ENCODE measurements around the gene EXOC6B. TPM values are rescaled to one million over a fixed set of nuclear protein-coding genes. Genes with fewer than 3 reads are reported as not detected.

Gene EXOC6B
- total RNA-seq, 1 donor from 2014 or later = 104 TPM

DNA sequence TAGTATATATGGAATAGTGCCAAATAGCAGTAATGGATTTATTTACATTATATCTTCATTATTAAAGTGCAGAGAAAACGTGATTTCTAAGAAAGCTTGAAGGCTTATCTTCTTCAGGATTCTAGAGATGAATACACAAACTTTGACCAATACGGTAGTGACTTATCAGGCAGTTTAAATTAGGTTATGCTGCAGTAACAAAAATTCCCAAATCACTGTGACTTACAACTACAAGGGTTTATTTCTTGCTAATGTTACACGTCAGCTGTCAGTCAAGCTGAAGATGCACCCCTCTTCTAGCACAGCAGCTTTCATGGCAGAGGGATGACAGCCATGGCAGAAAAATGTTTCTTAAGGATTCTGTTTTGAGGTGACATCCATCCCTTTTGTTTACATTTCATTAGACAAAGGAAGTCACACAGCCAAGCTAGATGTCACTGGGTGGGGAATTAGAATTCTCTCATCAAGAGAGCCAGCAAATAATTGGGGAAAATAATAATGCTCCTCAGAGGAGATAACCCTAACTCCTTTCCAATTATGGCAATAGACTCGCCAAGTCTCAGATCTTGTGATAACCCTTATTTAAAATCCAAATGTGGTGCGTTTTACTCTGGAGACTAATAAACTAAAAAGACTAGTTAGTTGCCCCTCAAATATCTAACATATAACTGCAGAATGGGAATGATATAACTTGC lies 409.9 kb downstream of the EXOC6B start:
- peaks cover 37% of the 10 kb centered on the region for H3K36me3 Mint-ChIP-seq
- H3K27me3 Mint-ChIP-seq (ENCODE audit: low read depth) = no peaks in the 10 kb centered on the region
- peaks cover 2% of the 10 kb centered on the region for H3K4me1 Mint-ChIP-seq
- no peak for DNase-seq (ENCODE audit: low spot score in 2 of 2, unreplicated experiment in 2 of 2)
- TF ChIP-seq, protein P1, sequence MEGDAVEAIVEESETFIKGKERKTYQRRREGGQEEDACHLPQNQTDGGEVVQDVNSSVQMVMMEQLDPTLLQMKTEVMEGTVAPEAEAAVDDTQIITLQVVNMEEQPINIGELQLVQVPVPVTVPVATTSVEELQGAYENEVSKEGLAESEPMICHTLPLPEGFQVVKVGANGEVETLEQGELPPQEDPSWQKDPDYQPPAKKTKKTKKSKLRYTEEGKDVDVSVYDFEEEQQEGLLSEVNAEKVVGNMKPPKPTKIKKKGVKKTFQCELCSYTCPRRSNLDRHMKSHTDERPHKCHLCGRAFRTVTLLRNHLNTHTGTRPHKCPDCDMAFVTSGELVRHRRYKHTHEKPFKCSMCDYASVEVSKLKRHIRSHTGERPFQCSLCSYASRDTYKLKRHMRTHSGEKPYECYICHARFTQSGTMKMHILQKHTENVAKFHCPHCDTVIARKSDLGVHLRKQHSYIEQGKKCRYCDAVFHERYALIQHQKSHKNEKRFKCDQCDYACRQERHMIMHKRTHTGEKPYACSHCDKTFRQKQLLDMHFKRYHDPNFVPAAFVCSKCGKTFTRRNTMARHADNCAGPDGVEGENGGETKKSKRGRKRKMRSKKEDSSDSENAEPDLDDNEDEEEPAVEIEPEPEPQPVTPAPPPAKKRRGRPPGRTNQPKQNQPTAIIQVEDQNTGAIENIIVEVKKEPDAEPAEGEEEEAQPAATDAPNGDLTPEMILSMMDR (IDR thresholded peaks at IDR 0.05; ENCODE audit: unreplicated experiment) = no peak
- H3K9me3 Mint-ChIP-seq = peaks cover 40% of the 10 kb centered on the region
- H3K27ac Mint-ChIP-seq = no peak overlapping the region
- no peak overlapping the region for H3K4me3 Mint-ChIP-seq

DNA sequence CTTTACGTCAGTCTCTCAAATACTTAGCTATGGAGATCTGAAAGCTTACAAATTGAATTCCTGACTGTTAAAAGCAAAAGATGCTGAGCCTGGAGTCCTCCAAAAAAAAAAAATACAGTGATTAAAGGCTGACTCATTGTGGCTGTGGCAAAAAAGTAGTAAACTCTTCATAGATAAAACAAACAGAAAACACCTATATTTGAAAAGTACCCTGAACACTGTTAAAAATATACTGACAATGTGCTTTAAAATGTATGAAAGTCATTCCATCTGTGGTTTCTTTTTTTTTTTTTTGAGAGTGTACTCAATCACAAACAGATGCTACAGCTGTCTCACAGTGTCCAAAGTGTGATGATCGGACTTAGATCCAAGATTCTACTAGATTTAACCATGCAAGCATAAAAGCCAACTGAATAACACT lies 410.6 kb downstream of the EXOC6B start:
- Mint-ChIP-seq H3K9me3 (peaks cover 37% of the 10 kb centered on the region), H3K4me3 (no peak overlapping the region), H3K36me3 (peaks cover 34% of the 10 kb centered on the region), H3K27me3 (ENCODE audit: low read depth) (no peaks in the 10 kb centered on the region), H3K27ac (peak overlapping the region; percentile 75), H3K4me1 (peaks cover 2% of the 10 kb centered on the region)
- TF ChIP-seq, protein P1 (IDR thresholded peaks at IDR 0.05; ENCODE audit: unreplicated experiment) = no peak
- no peak for DNase-seq (ENCODE audit: low spot score in 2 of 2, unreplicated experiment in 2 of 2)

DNA sequence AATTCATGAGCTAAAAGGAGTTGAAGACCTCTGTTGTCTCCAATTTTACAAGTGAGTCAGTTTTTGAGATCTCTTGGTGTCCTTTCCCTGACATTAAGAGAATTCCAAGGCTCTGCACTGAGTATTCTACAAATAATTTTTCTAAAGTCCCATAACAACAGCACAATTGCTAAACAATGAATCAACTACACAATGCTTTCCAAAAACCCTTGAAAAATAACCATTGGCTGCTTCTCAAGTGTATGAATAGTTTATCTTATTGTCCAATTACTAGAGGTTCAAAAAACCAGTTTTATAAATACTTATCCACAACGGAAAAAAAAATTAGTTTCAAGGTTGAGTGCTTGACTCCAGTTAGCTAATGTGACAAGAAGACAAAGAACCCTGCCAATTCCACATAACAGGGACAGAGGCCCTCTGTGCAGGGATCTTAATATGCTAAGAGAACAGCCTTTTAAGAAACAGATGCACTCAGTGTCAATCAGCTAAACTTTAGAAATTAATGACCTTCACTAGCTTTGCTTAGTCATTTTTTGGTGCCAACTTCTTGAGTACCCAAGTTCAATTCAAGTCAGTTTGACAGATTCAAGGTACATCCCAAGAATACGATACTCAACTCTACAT lies 411.6 kb downstream of the EXOC6B start:
- Mint-ChIP-seq H3K4me1 (peaks cover 2% of the 10 kb centered on the region), H3K27ac (no peak overlapping the region), H3K4me3 (no peak overlapping the region), H3K36me3 (peaks cover 34% of the 10 kb centered on the region), H3K9me3 (peaks cover 33% of the 10 kb centered on the region), H3K27me3 (ENCODE audit: low read depth) (no peaks in the 10 kb centered on the region)
- no peak for DNase-seq (ENCODE audit: low spot score in 2 of 2, unreplicated experiment in 2 of 2)
- TF ChIP-seq, protein P1 (IDR thresholded peaks at IDR 0.05; ENCODE audit: unreplicated experiment) = no peak

DNA sequence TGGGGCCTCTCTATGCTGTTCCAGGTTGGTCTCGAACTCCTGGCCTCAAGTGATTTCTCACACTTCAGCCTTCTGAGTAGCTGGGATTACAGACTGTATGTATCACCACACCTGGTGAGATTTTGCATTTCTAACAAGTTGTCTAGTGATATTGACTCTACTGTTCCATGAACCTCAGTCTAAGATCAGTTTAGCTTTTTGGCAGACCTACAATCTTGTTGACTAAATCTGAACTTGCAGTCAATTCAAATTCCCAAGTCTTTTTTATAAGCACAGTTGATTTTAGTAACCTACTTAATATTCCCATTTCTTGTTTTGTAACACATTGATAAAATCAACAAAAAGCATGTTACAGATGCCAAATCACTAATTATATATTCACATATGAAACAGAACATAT lies 412.1 kb downstream of the EXOC6B start:
- no peaks in the 10 kb centered on the region for H3K27me3 Mint-ChIP-seq (ENCODE audit: low read depth)
- no peak overlapping the region for H3K27ac Mint-ChIP-seq
- peaks cover 36% of the 10 kb centered on the region for H3K36me3 Mint-ChIP-seq
- no peak overlapping the region for H3K4me3 Mint-ChIP-seq
- TF ChIP-seq, protein P1 (IDR thresholded peaks at IDR 0.05; ENCODE audit: unreplicated experiment) = no peak
- peaks cover 2% of the 10 kb centered on the region for H3K4me1 Mint-ChIP-seq
- DNase-seq (ENCODE audit: low spot score in 2 of 2, unreplicated experiment in 2 of 2) = no peak
- H3K9me3 Mint-ChIP-seq = peaks cover 32% of the 10 kb centered on the region

DNA sequence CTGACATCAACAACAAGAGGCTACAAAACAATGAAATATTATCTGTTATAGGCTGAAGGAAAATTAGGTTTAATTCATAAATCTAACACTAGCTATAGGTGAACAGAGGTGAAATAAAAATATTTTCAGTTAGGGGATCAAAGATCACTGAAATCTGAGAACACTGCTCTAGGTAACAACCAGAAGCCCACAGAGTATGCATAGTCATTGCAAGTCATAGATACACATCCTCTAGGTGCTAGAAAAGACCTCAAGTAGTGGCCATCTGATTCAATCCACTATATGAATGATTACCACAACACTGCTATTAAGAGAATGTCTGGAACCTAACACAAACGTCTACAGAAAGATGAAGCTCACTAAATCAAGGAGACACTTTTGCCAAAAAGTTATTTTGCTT lies 413.6 kb downstream of the EXOC6B start:
- Mint-ChIP-seq H3K36me3 (peaks cover 46% of the 10 kb centered on the region), H3K4me3 (no peak overlapping the region), H3K27ac (no peak overlapping the region), H3K4me1 (peaks cover 2% of the 10 kb centered on the region), H3K27me3 (ENCODE audit: low read depth) (no peaks in the 10 kb centered on the region), H3K9me3 (peaks cover 26% of the 10 kb centered on the region)
- DNase-seq (ENCODE audit: low spot score in 2 of 2, unreplicated experiment in 2 of 2) = no peak
- TF ChIP-seq, protein P1 (IDR thresholded peaks at IDR 0.05; ENCODE audit: unreplicated experiment) = no peak
